Gastroesophageal sphincter (tissue), 4 donors: ENCODE data around the gene TAGLN2. TPM values are rescaled to one million over a fixed set of nuclear protein-coding genes. Genes with fewer than 3 reads are reported as not detected.

Experiments used
- ATAC-seq: fragments of 150-250 bp; one replicate; pipeline ENCODE4 v1.9.1; 2016; ENCODE audit warnings: mild to moderate bottlenecking, moderate library complexity
- H3K27ac ChIP-seq, 4 donors: fragments of 200-600 bp; sonication (generic) in 3 of 4; 1 replicate in 3 of 4; 2 replicates in 1 of 4; pipeline ENCODE4 v1.5.1; 2016 to 2019
- H3K27me3 ChIP-seq: fragments of 200-600 bp; sonication (generic); one replicate; pipeline ENCODE4 v1.5.1; 2019
- H3K36me3 ChIP-seq, 2 donors: fragments of 200-600 bp; sonication (generic); one replicate each; pipeline ENCODE4 v1.5.1; 2019; ENCODE audit warnings: control low read depth in 1 of 2
- H3K4me1 ChIP-seq, 3 donors: fragments of 200-600 bp; sonication (generic); 1 replicate in 2 of 3; 2 replicates in 1 of 3; pipeline ENCODE4 v1.5.1; 2016 to 2019; ENCODE audit warnings: control low read depth in 2 of 3
- H3K4me3 ChIP-seq, 2 donors: fragments of 200-600 bp; sonication (generic); one replicate each; pipeline ENCODE4 v1.5.1; 2019; ENCODE audit warnings: mild to moderate bottlenecking in 1 of 2, moderate library complexity in 1 of 2
- H3K9me3 ChIP-seq, 3 donors: fragments of 200-600 bp; sonication (generic); one replicate each; pipeline ENCODE4 v1.5.1; 2017 to 2019; ENCODE audit warnings: control low read depth in 2 of 3
- CTCF ChIP-seq, 4 experiments: fragments of 200-600 bp in 2 of 4; fragments of 450-650 bp in 2 of 4; sonication (generic) in 1 of 4; IDR thresholded peaks; one replicate each; pipeline ENCODE4 v1.5.1; 2017 to 2019; ENCODE audit warnings: antibody characterized with exemption in 4 of 4, mild to moderate bottlenecking in 2 of 4, moderate library complexity in 2 of 4
- EP300 ChIP-seq: sonication (generic); formaldehyde crosslinking; IDR thresholded peaks from one replicate; pipeline ENCODE4 v1.6.1; 2017; ENCODE audit warnings: antibody characterized with exemption, mild to moderate bottlenecking
- POLR2A ChIP-seq, 2 donors: fragments of 450-650 bp; IDR thresholded peaks; one replicate each; pipeline ENCODE4 v1.6.1; 2017; ENCODE audit warnings: antibody characterized with exemption in 2 of 2, mild to moderate bottlenecking in 2 of 2, moderate library complexity in 1 of 2
- POLR2AphosphoS5 ChIP-seq: sonication (generic); formaldehyde crosslinking; IDR thresholded peaks from one replicate; pipeline ENCODE4 v1.6.1; 2017; ENCODE audit warnings: antibody characterized with exemption
- WGBS, 2 donors: methylation state at CpG; one replicate each; pipeline ENCODE4 v1.1.5; 2018; ENCODE audit warnings: low coverage in 1 of 2; 5-methylcytosine and 5-hydroxymethylcytosine counted together
- total RNA-seq, 4 donors: library from RNA; depleted of rRNA; stranded (reverse); fragments of >200 nt; gene quantifications; one replicate each; pipeline ENCODE4 v1.1.0, GENCODE V29; 2016

Gene TAGLN2
- total RNA-seq, 4 donors from 2014 or later = 75.3 to 239 (median 217) TPM

DNA sequence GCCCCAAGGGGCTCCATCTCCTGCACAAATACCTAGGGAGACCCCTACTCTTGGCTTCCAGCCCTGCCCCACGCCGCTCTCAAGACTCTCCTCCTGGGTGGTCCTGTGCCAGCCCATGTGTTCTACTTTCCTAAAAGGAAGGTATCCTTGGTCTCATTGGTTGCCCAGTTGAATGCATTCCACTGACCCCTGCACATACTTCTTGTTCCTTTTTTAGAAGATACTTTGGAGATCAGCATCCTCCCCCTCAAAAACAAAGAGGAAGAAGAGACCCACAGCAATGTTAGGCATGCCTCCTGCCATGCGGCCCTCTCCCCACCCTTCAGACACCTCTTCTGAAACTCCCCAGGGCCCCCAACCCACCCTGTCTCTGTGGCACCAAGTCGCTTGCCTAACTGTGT lies 24.7 kb upstream of the TAGLN2 start:
- no peaks in the 10 kb centered on the region for H3K36me3 ChIP-seq
- no peaks in the 10 kb centered on the region for H3K9me3 ChIP-seq
- peaks cover 17% of the 10 kb centered on the region for H3K27me3 ChIP-seq
- no peak for ATAC-seq
- no peak overlapping the region for H3K27ac ChIP-seq
- TF ChIP-seq POLR2A (IDR thresholded peaks at IDR 0.05) (no peak), CTCF (IDR thresholded peaks at IDR 0.05) (no peak), EP300 (no peak), POLR2AphosphoS5 (no peak)
- 92% methylated on average over 4 of the region's 4 CpGs; no CpG with 5 or more reads in 1 of the 2 donors for WGBS, 2 donors
- H3K4me1 ChIP-seq = peaks cover 3 to 14% (median 5%) of the 10 kb centered on the region in 3 donors
- no peak overlapping the region for H3K4me3 ChIP-seq

GRCh38 chr1:159949123-159949522 lies 23.8 kb upstream of the TAGLN2 start:
- Histone ChIP-seq H3K9me3 (no peaks in the 10 kb centered on the region), H3K27ac (no peak overlapping the region), H3K36me3 (no peaks in the 10 kb centered on the region), H3K4me1 (peaks cover 3 to 16% (median 5%) of the 10 kb centered on the region in 3 donors), H3K27me3 (peaks cover 20% of the 10 kb centered on the region), H3K4me3 (no peak overlapping the region)
- no peak for TF ChIP-seq EP300
- no peak for TF ChIP-seq CTCF (IDR thresholded peaks at IDR 0.05)
- no peak for TF ChIP-seq POLR2AphosphoS5
- TF ChIP-seq POLR2A (IDR thresholded peaks at IDR 0.05) = no peak
- WGBS, 2 donors = 30 to 81% methylated on average over 4 to 6 of the region's 6 CpGs
- no peak for ATAC-seq

DNA sequence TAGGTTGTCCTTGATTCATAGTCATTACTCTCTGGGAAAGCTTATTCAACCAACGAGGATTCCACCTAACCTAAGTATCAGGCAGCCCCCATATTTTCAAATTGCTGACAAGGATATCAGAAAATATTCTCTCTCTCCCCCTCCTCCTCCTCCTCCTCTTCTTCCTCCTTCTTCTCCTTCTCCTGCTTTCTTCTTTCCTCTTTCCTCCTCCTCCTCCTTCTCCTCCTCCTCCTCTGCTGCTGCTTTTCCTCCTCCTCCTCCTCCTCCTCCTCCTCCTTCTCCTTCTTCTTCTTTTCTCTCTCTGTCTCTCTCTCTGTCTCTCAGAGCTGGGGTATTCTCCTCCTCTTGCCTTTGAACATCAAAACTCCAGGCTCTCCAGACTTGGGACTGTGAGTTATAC lies 22.6 kb upstream of the TAGLN2 start:
- Histone ChIP-seq H3K27me3 (peaks cover 22% of the 10 kb centered on the region), H3K4me1 (peaks cover 3 to 16% (median 5%) of the 10 kb centered on the region in 3 donors), H3K4me3 (no peak overlapping the region), H3K36me3 (no peaks in the 10 kb centered on the region), H3K27ac (no peak overlapping the region), H3K9me3 (no peaks in the 10 kb centered on the region)
- 46 to 82% methylated on average over 1 of the region's 1 CpG for WGBS, 2 donors
- TF ChIP-seq POLR2AphosphoS5 (no peak), CTCF (IDR thresholded peaks at IDR 0.05) (no peak), POLR2A (IDR thresholded peaks at IDR 0.05) (no peak), EP300 (no peak)
- no peak for ATAC-seq

DNA sequence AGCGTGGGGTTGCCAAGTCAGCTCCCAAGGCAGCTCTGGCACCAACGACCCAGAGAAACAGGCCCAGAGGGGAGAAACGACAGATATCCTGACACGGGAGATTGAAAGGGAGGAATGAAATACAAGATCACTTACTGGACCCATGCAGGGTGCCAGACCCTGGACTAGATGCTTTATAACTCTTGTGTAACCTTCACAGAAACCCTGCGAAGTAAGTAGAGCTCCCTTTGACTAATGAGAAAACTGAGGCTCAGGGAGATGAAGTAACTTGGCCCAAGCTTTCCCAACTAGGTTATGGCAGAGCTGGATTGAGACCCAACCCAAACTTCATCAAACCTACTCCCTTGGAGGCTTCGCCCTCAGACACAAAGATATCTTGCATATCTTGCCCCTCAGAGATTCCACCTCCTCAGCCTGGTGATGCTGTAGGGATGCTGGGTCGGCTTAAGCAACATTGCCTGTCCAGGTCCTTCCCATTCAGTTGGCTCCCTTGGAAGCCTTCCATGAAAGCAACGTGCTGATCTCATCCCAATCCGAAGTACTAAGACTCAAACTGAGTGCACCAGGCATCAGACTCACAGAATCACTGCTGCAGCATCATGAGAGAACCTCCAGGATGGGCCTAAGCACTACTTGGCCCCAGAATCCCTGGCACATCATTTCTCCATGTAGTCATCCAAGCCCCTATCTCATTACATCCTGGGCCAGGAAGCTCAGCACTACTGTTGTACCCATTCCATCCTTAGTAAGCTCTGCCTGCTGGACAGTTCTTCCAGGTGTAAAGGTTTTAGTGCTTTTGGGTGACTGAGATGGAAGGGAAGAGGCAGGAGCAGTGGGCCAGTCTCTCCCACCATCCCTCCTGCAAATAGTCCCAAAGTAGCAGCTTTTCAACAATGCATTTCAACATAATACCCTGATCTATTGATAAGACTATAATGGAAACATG lies 21.2 kb upstream of the TAGLN2 start:
- H3K4me3 ChIP-seq = peak overlapping the region in 1 of 2 donors; percentile 50
- TF ChIP-seq POLR2A (IDR thresholded peaks at IDR 0.05) (no peak), CTCF (IDR thresholded peaks at IDR 0.05) (no peak), POLR2AphosphoS5 (no peak), EP300 (no peak)
- H3K27me3 ChIP-seq = peaks cover 34% of the 10 kb centered on the region
- H3K36me3 ChIP-seq = no peaks in the 10 kb centered on the region
- WGBS, 2 donors = 78 to 90% methylated on average over 2 to 3 of the region's 9 CpGs
- peak overlapping the region in 1 of 4 donors; percentile 46 for H3K27ac ChIP-seq
- H3K9me3 ChIP-seq = no peaks in the 10 kb centered on the region
- peak; percentile 23 for ATAC-seq
- peaks cover 3 to 16% (median 5%) of the 10 kb centered on the region in 3 donors for H3K4me1 ChIP-seq
